ENCODE measurements around the gene HBP1. TPM values are rescaled to one million over a fixed set of nuclear protein-coding genes. Genes with fewer than 3 reads are reported as not detected.

HBP1 gene
- total and polyA plus RNA-seq, 2 of the 4 experiments (the other 2 are of a cell fraction): 27.1 to 69.9 TPM

GRCh38 chr7:107123392-107123791, 45.4 kb upstream of the HBP1 start:
- Histone ChIP-seq H3K4ac (ENCODE audit: low read depth, low read length) (no peak overlapping the region), H2BK5ac (ENCODE audit: low read depth, low read length, poor library complexity, severe bottlenecking) (no peak overlapping the region), H3K27me3 (ENCODE audit: control insufficient read depth, insufficient read depth, low read length) (no peaks in the 10 kb centered on the region), H2AK9ac (replicated peaks; ENCODE audit: low read depth, low read length, poor library complexity) (no peak overlapping the region), H3K56ac (ENCODE audit: extremely low read depth, insufficient read depth, low read length) (no peak overlapping the region), H4K8ac (ENCODE audit: low read depth in 2 of 2, low read length in 2 of 2) (no peak overlapping the region), H4K91ac (ENCODE audit: insufficient read depth, low read depth, low read length) (no peak overlapping the region), H3K9ac (ENCODE audit: low read depth, low read length) (no peak overlapping the region), H3K4me3 (ENCODE audit: insufficient read depth, low read depth, low read length) (no peak overlapping the region), H3K23ac (ENCODE audit: low read depth, low read length) (no peak overlapping the region), H3K4me1 (ENCODE audit: control insufficient read depth, insufficient read depth, low read length) (peaks cover 7% of the 10 kb centered on the region), H3K4me2 (ENCODE audit: low read depth, low read length) (no peak overlapping the region; the same call in 1 of the 2 replicates), H3K27ac (ENCODE audit: insufficient read depth, low read length) (peak overlapping the region; percentile 75; the same call in 1 of the 2 replicates), H3K36me3 (ENCODE audit: control insufficient read depth, insufficient read depth, low read length) (no peaks in the 10 kb centered on the region), H2BK20ac (ENCODE audit: low read depth, low read length) (0 out of 2 replicates have a peak overlapping the region, but pooled peaks have one; percentile 2), H3K79me1 (ENCODE audit: low read depth in 1 of 2, low read length in 2 of 2) (peaks cover 0 to 3% of the 10 kb centered on the region in 2 experiments; a peak in 2 of 4 replicates), H3K14ac (replicated peaks; ENCODE audit: low read depth, low read length) (no peak overlapping the region), H3K18ac (ENCODE audit: low read depth, low read length) (peak overlapping the region; percentile 86; the same call in 1 of the 2 replicates), H2AFZ (replicated peaks; ENCODE audit: low read length, poor library complexity) (no peak overlapping the region), H4K20me1 (ENCODE audit: insufficient read depth, low read length) (no peaks in the 10 kb centered on the region), H2BK15ac (ENCODE audit: low read depth, low read length) (no peak overlapping the region), H2AK5ac (ENCODE audit: low read depth, low read length) (no peak overlapping the region), H3K9me1 (ENCODE audit: insufficient read depth, low read length) (peaks cover 2% of the 10 kb centered on the region), H3K9me3 (ENCODE audit: control insufficient read depth, insufficient read depth, low read length) (no peaks in the 10 kb centered on the region), H2BK120ac (ENCODE audit: low read depth, low read length) (no peak overlapping the region), H4K5ac (ENCODE audit: low read depth, low read length) (no peak overlapping the region; the same call in 1 of the 2 replicates)
- WGBS, 2 experiments (ENCODE audit: extremely low coverage in 2 of 2, insufficient read length in 1 of 2): 100% methylated on average over 2 of the region's 4 CpGs; no CpG with 5 or more reads in 1 of the 2 experiments
- intact Hi-C loops (cut with micrococcal nuclease) (loop anchor here (1.0 to 5.0 kb wide), 2 partner anchors 45 to 76 kb away; no protein-coding TSS in a partner anchor), in situ Hi-C loops (cut with MboI; ENCODE audit: low sequenced_read_pairs) (no loop called here), dilution Hi-C loops (cut with HindIII; ENCODE audit: low sequenced_read_pairs, unreplicated experiment) (no loop called here)
- POLR2A ChIA-PET (ENCODE audit: unreplicated experiment): no interaction called here
- CTCF ChIA-PET: interaction anchor here (1.0 to 1.4 kb wide), 3 partner anchors 9 to 74 kb away, joined by 3 to 8 read pairs (median 4); no protein-coding TSS in a partner anchor
- no TSS peak for BruUV-seq (replicated peaks)
- no peak for ATAC-seq (ENCODE audit: low read depth)
- DNase-seq: no peak
- no peak for TF ChIP-seq RAD21 (IDR thresholded peaks at IDR 0.05; ENCODE audit: low read length)
- TF ChIP-seq ELK1 (IDR thresholded peaks at IDR 0.05; ENCODE audit: borderline replicate concordance, low read depth, low read length): no peak
- no peak for TF ChIP-seq POLR2A (IDR thresholded peaks at IDR 0.05; ENCODE audit: low read depth, low read length)
- TF ChIP-seq CHD1 (IDR thresholded peaks at IDR 0.05; ENCODE audit: low read depth, low read length): no peak
- TF ChIP-seq CEBPB (IDR thresholded peaks at IDR 0.05; ENCODE audit: low read depth, low read length): no peak
- TF ChIP-seq FOS (IDR thresholded peaks at IDR 0.05; ENCODE audit: low read depth, low read length): no peak
- TF ChIP-seq RFX5 (IDR thresholded peaks at IDR 0.05; ENCODE audit: low read depth, low read length): no peak
- TF ChIP-seq MAFK (IDR thresholded peaks at IDR 0.05; ENCODE audit: low read depth, low read length): no peak
- TF ChIP-seq CTCF (conservative IDR thresholded peaks at IDR 0.05; ENCODE audit: low read depth, low read length): no peak
- no peak for TF ChIP-seq BHLHE40 (IDR thresholded peaks at IDR 0.05; ENCODE audit: low read depth, low read length)
- TF ChIP-seq MXI1 (IDR thresholded peaks at IDR 0.05; ENCODE audit: borderline replicate concordance, low read depth, low read length): no peak
- TF ChIP-seq USF2 (IDR thresholded peaks at IDR 0.05; ENCODE audit: low read depth, low read length): no peak
- no peak for TF ChIP-seq NFE2L2 (IDR thresholded peaks at IDR 0.05; ENCODE audit: low read depth, low read length)
- TF ChIP-seq RCOR1 (IDR thresholded peaks at IDR 0.05; ENCODE audit: insufficient replicate concordance, low read length): no peak
- TF ChIP-seq MAZ (IDR thresholded peaks at IDR 0.05; ENCODE audit: borderline replicate concordance, low read depth, low read length): no peak
- TF ChIP-seq SMC3 (IDR thresholded peaks at IDR 0.05; ENCODE audit: low read depth, low read length): no peak

Measured in IMR-90 (cell line).